Hepatocyte (in vitro differentiated cells): ENCODE results near the gene OR2Z1.

Experiments
- CTCF ChIP-seq: fragments of 200-600 bp; sonication (generic); IDR thresholded peaks from 2 replicates; pipeline ENCODE4 v1.5.1; 2016; ENCODE audit warnings: antibody characterized with exemption, mild to moderate bottlenecking; ENCODE audit not compliant: poor library complexity
- EZH2 ChIP-seq: fragments of 200-600 bp; sonication (generic); IDR thresholded peaks from 2 replicates; pipeline ENCODE4 v1.6.1; 2016; ENCODE audit warnings: antibody characterized with exemption, mild to moderate bottlenecking, borderline replicate concordance

GRCh38 chr19:8686549-8686948 is 34.9 kb upstream of the OR2Z1 start:
- TF ChIP-seq CTCF (no peak), EZH2 (no peak)
